Lower leg skin (tissue), 4 donors: ENCODE results near the gene MAU2. TPM values are rescaled to one million over a fixed set of nuclear protein-coding genes. Genes with fewer than 3 reads are reported as not detected.

Experiments
- DNase-seq, 2 donors: peaks; one replicate each; pipeline ENCODE4 v3.0.0-alpha.2; 2019; ENCODE audit warnings: low spot score in 2 of 2
- H3K4me3 ChIP-seq: fragments of 200-600 bp; sonication (generic); 2 replicates; pipeline ENCODE4 v1.5.1; 2017; ENCODE audit warnings: mild to moderate bottlenecking, low read depth; ENCODE audit not compliant: poor library complexity, severe bottlenecking
- POLR2A ChIP-seq, 2 donors: fragments of 450-650 bp; IDR thresholded peaks; one replicate each; pipeline ENCODE4 v1.6.1; 2016 to 2017; ENCODE audit warnings: antibody characterized with exemption in 2 of 2, mild to moderate bottlenecking in 1 of 2, moderate library complexity in 1 of 2
- WGBS, 2 donors: methylation state at CpG; one replicate each; pipeline ENCODE4 v1.1.5; 2018; 5-methylcytosine and 5-hydroxymethylcytosine counted together
- intact Hi-C: fragments of 100-400 bp; cut with DNase I; formaldehyde crosslinking; loops from one replicate; pipeline ENCODE4 v1.15.0; 2023; ENCODE audit warnings: low total_unique reads
- total RNA-seq, 4 donors: library from RNA; depleted of rRNA; stranded (reverse); fragments of >200 nt; gene quantifications; one replicate each; pipeline ENCODE4 v1.1.0, GENCODE V29; 2016
- TF ChIP-seq, protein P1 (sequence below), 3 donors: fragments of 450-650 bp; IDR thresholded peaks; one replicate each; pipeline ENCODE4 v1.5.1; 2016; ENCODE audit warnings: antibody characterized with exemption in 3 of 3, mild to moderate bottlenecking in 3 of 3, moderate library complexity in 2 of 3

MAU2 gene
- total RNA-seq, 4 donors from 2014 or later = 57.5 to 100 (median 69.8) TPM

DNA sequence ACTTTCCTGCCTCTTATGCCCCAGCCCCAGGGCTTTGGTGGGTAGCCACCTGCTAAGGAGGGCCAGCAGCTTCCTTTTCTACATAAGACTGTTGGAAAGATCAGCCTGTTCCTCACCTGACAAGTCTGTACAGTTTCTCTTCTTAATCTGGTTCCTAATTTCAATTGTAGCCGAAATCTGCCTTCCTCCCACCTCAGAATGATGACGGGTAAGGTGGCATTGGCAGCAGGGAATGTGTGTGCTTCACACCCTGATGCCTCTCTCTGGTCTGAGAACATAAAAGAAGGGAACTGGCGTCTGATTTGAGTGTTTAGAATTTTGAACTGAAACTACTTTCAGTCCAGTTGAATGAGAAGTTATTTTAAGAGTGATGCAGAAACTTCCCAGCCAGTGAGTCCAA lies 16.0 kb downstream of the MAU2 start:
- 36% methylated on average over 3 of the region's 3 CpGs for WGBS, 2 donors
- intact Hi-C loops = no loop called here
- no peak for DNase-seq
- H3K4me3 ChIP-seq = no peak overlapping the region
- TF ChIP-seq, protein P1, sequence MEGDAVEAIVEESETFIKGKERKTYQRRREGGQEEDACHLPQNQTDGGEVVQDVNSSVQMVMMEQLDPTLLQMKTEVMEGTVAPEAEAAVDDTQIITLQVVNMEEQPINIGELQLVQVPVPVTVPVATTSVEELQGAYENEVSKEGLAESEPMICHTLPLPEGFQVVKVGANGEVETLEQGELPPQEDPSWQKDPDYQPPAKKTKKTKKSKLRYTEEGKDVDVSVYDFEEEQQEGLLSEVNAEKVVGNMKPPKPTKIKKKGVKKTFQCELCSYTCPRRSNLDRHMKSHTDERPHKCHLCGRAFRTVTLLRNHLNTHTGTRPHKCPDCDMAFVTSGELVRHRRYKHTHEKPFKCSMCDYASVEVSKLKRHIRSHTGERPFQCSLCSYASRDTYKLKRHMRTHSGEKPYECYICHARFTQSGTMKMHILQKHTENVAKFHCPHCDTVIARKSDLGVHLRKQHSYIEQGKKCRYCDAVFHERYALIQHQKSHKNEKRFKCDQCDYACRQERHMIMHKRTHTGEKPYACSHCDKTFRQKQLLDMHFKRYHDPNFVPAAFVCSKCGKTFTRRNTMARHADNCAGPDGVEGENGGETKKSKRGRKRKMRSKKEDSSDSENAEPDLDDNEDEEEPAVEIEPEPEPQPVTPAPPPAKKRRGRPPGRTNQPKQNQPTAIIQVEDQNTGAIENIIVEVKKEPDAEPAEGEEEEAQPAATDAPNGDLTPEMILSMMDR (IDR thresholded peaks at IDR 0.05) = no peak
- TF ChIP-seq POLR2A (IDR thresholded peaks at IDR 0.05) = no peak

DNA sequence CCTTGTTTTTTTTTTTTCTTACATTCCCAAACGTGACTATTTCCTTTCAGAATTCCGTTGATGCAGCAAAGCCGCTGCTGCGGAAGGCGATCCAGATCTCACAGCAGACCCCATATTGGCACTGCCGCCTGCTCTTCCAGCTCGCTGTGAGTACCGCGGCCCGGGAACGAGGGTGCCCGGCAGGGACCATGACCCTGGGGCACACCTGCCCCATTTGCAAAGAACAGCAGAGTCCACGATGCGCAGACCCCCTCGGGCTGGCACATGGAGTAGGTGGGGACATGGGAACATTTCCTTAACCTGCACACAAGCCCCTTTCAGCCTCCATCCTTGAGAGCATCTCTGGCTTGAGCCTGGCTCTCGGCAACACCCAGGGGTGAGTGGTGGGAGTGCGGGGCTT lies 16.5 kb downstream of the MAU2 start:
- intact Hi-C loops = no loop called here
- no peak for DNase-seq
- no peak for TF ChIP-seq POLR2A (IDR thresholded peaks at IDR 0.05)
- TF ChIP-seq, protein P1 (IDR thresholded peaks at IDR 0.05) = no peak
- WGBS, 2 donors = 57 to 75% methylated on average over 15 to 17 of the region's 17 CpGs
- no peak overlapping the region for H3K4me3 ChIP-seq

DNA sequence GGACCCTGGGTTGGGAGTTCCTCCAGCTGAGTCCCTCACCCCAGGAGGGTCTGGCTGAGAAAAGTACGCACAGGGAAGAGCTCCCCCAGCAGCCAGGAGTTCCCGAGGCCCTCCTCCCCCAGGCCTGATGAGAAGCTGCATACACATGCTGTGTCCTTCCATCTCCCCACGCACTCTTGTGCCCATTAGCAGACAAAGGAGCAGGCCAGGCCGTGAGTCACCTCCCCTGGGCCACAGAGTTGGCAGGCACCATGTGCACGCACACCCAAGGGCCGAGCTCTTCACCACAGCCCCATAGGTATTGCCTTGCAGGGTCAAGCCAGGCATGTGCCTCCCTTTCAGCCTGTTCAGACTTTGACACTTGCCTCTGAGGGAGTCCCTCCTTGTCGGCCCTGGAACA lies 17.5 kb downstream of the MAU2 start:
- intact Hi-C loops = no loop called here
- H3K4me3 ChIP-seq = no peak overlapping the region
- 57 to 63% methylated on average over 4 to 7 of the region's 7 CpGs for WGBS, 2 donors

DNA sequence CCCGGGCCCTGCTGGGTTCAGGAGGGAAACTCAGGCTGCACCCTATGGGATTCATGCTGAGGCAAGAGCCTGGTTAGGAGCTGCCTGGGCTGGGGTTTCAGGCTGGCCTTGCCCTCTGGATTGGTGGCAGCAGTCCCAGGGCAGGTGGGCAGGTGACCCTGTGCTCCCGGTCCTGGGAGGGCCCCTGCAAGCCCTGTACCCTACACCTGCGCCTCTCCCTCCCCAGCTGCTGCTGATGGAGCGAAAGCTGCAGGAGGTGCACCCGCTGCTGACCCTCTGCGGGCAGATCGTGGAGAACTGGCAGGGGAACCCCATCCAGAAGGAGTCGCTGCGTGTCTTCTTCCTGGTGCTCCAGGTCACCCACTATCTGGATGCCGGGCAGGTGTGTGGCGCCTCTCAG lies 20.4 kb downstream of the MAU2 start:
- WGBS, 2 donors = 94 to 95% methylated on average over 5 to 10 of the region's 11 CpGs
- intact Hi-C loops = loop anchor here (5.0 kb wide), 1 partner anchor 194 kb away; no protein-coding TSS in a partner anchor
- TF ChIP-seq, protein P1 (IDR thresholded peaks at IDR 0.05) = no peak
- no peak for TF ChIP-seq POLR2A (IDR thresholded peaks at IDR 0.05)
- H3K4me3 ChIP-seq = no peak overlapping the region
- no peak for DNase-seq

More for the DNA sequence above, 17.5 kb downstream of the MAU2 start:
- TF ChIP-seq POLR2A (IDR thresholded peaks at IDR 0.05) = no peak
- TF ChIP-seq, protein P1 (IDR thresholded peaks at IDR 0.05) = no peak
- no peak for DNase-seq

DNA sequence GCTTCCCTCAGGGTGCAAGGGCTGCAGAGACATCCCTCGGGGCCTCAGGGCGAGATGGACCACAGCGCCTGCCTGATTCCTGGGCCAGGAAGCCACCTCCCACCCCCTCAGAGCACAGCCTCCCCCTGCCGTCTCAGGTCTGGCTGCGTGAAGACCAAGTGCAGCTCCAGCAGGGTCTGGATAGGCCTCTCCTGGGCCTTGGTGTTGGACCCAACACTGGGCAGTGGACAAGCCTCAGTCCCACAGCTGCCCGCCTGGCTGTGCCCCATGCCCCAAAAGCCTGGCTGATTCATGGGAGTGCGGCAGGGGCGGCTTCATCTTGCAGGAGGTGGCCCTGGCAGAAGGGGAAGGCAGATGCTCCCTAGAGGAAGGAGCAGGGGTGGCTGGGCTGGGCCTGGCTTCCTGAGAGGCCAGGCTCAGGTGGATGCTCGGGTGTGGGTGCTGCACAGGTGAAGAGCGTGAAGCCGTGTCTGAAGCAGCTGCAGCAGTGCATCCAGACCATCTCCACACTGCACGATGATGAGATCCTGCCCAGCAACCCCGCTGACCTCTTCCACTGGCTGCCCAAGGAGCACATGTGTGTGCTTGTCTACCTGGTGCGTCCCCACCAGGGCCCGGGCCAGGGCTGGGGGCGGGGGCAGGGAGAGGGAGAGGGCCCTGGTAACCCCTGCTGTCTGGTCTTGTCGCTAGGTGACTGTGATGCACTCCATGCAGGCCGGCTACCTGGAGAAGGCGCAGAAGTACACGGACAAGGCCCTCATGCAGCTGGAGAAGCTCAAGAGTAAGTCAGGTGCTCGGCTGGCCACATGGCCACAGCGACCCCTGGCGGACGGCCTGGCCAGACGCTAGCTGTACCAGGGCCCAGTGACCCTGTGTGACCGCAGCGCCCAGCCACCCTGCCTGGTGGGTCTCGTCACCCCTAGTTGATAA lies 21.7 kb downstream of the MAU2 start:
- intact Hi-C loops = loop anchor here (5.0 kb wide), 1 partner anchor 195 kb away; no protein-coding TSS in a partner anchor

More for the DNA sequence above, 21.7 kb downstream of the MAU2 start:
- TF ChIP-seq POLR2A (IDR thresholded peaks at IDR 0.05) = no peak
- TF ChIP-seq, protein P1 (IDR thresholded peaks at IDR 0.05) = no peak
- H3K4me3 ChIP-seq = no peak overlapping the region
- WGBS, 2 donors = 63 to 81% methylated on average over 18 of the region's 28 CpGs
- DNase-seq = no peak
